Measurements from ENCODE around the gene PCDHGB4. TPM values are rescaled to one million over a fixed set of nuclear protein-coding genes. Genes with fewer than 3 reads are reported as not detected.

PCDHGB4 gene
- total and polyA plus RNA-seq, 2 of the 13 experiments (the other 11 are each of a cell fraction or from before 2014, with no cell fraction given) = 1.7 to 3.3 TPM

- Histone ChIP-seq H2AFZ (ENCODE audit: low read length) (no peak overlapping the region), H3K4me1 (ENCODE audit: insufficient read depth, low read length) (no peaks in the 10 kb centered on the region), H3K9ac (ENCODE audit: insufficient read depth, low read depth, low read length) (no peak overlapping the region), H3K27me3 (ENCODE audit: control insufficient read depth in 1 of 2, insufficient read depth in 2 of 2, low read length in 2 of 2) (no peaks in the 10 kb centered on the region), H3K27ac (ENCODE audit: extremely low read length, insufficient read depth, low read length) (no peak overlapping the region), H3K36me3 (replicated peaks in 1 of 2; ENCODE audit: control insufficient read depth in 1 of 2, insufficient read depth in 2 of 2, low read length in 2 of 2) (no peaks in the 10 kb centered on the region), H4K20me1 (ENCODE audit: insufficient read depth, low read length) (no peaks in the 10 kb centered on the region), H3K4me3 (replicated peaks in 1 of 3; ENCODE audit: insufficient read depth in 1 of 3, low read depth in 2 of 3, low read length in 3 of 3) (no peak overlapping the region), H3K9me3 (ENCODE audit: low read length) (peaks cover 53% of the 10 kb centered on the region), H3K79me2 (ENCODE audit: insufficient read depth, low read length) (no peaks in the 10 kb centered on the region), H3K4me2 (ENCODE audit: low read depth, low read length) (no peak overlapping the region)
- BruUV-seq (replicated peaks) = no TSS peak
- DNase-seq (ENCODE audit: low spot score) (no peak), ATAC-seq (no peak), FAIRE-seq (no peak)
- in situ Hi-C loops (cut with HindIII; ENCODE audit: extremely low pct_ligation_motif_present, low pct_unique_long_range_greater_than_20kb) = no loop called here
- ChIA-PET POLR2A (no interaction called here), CTCF (ENCODE audit: low intra/inter-chr PET ratio, low total read pairs) (no interaction called here)
- no peak for TF ChIP-seq ZNF263 (CRISPR knock-in tag; IDR thresholded peaks at IDR 0.05)
- TF ChIP-seq ZNF781 (CRISPR knock-in tag; IDR thresholded peaks at IDR 0.05; ENCODE audit: borderline replicate concordance, not compliant biosample characterization) = no peak
- no peak for TF ChIP-seq ZNF672 (CRISPR knock-in tag; IDR thresholded peaks at IDR 0.05)
- TF ChIP-seq SNAI1 (CRISPR knock-in tag; IDR thresholded peaks at IDR 0.05; ENCODE audit: borderline replicate concordance) = no peak
- no peak for TF ChIP-seq JUN (CRISPR knock-in tag; IDR thresholded peaks at IDR 0.05)
- TF ChIP-seq HNRNPL (IDR thresholded peaks at IDR 0.05; ENCODE audit: low read depth, low read length) = no peak
- no peak for TF ChIP-seq NFATC3 (CRISPR knock-in tag; IDR thresholded peaks at IDR 0.05)
- no peak for TF ChIP-seq ZKSCAN1 (IDR thresholded peaks at IDR 0.05; ENCODE audit: low read length)
- TF ChIP-seq HMG20B (CRISPR knock-in tag; conservative IDR thresholded peaks at IDR 0.05) = no peak
- TF ChIP-seq, protein P1, sequence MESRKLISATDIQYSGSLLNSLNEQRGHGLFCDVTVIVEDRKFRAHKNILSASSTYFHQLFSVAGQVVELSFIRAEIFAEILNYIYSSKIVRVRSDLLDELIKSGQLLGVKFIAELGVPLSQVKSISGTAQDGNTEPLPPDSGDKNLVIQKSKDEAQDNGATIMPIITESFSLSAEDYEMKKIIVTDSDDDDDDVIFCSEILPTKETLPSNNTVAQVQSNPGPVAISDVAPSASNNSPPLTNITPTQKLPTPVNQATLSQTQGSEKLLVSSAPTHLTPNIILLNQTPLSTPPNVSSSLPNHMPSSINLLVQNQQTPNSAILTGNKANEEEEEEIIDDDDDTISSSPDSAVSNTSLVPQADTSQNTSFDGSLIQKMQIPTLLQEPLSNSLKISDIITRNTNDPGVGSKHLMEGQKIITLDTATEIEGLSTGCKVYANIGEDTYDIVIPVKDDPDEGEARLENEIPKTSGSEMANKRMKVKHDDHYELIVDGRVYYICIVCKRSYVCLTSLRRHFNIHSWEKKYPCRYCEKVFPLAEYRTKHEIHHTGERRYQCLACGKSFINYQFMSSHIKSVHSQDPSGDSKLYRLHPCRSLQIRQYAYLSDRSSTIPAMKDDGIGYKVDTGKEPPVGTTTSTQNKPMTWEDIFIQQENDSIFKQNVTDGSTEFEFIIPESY (CRISPR knock-in tag; IDR thresholded peaks at IDR 0.05) = no peak
- TF ChIP-seq PLRG1 (conservative IDR thresholded peaks at IDR 0.05) = no peak
- no peak for TF ChIP-seq HDAC6 (IDR thresholded peaks at IDR 0.05; ENCODE audit: low read depth, low read length)
- TF ChIP-seq SAP130 (CRISPR knock-in tag; IDR thresholded peaks at IDR 0.05; ENCODE audit: low read depth) = no peak
- no peak for TF ChIP-seq MYPOP (CRISPR knock-in tag; IDR thresholded peaks at IDR 0.05)
- TF ChIP-seq ZSCAN30 (CRISPR knock-in tag; IDR thresholded peaks at IDR 0.05) = no peak
- 82% methylated on average over 23 of the region's 46 CpGs for WGBS (ENCODE audit: low lambda C conversion rate)
- intact Hi-C loops (cut with micrococcal nuclease; ENCODE audit: unreplicated experiment) = no loop called here
Measured at GRCh38 chr5:141366016-141366896, 21.2 kb upstream of the PCDHGB4 start.

Measured in HepG2 (cell line).